SK-N-MC (cell line): ENCODE measurements around the gene ITGAD.

Experiments
- DNase-seq: peaks from one replicate; pipeline ENCODE4 v3.0.0-alpha.2; 2011; ENCODE audit warnings: low read depth, low spot score
- H3K27ac ChIP-seq: fragments of 200-600 bp; sonication (generic); 2 replicates; pipeline ENCODE4 v1.5.1; 2016; ENCODE audit warnings: mixed run types
- H3K36me3 ChIP-seq: fragments of 200-600 bp; sonication (generic); 2 replicates; pipeline ENCODE4 v1.6.1; 2017; ENCODE audit warnings: antibody characterized with exemption, low read length, mixed read lengths; ENCODE audit not compliant: insufficient read depth
- H3K4me3 ChIP-seq: fragments of 200-600 bp; sonication (generic); 2 replicates; pipeline ENCODE4 v1.5.1; 2016
- H3K9ac ChIP-seq: fragments of 200-600 bp; sonication (generic); 2 replicates; pipeline ENCODE4 v1.8.0; 2017; ENCODE audit warnings: mixed run types, mixed read lengths; ENCODE audit not compliant: insufficient read length
- H3K9me3 ChIP-seq: fragments of 200-600 bp; sonication (generic); 2 replicates; pipeline ENCODE4 v1.6.1; 2017; ENCODE audit warnings: low read depth, mild to moderate bottlenecking, antibody characterized with exemption, low read length, moderate library complexity, mixed read lengths
- EZH2 ChIP-seq: fragments of 200-600 bp; sonication (generic); IDR thresholded peaks from one replicate; pipeline ENCODE4 v1.6.1; 2017; ENCODE audit warnings: antibody characterized with exemption
- FOXP2 ChIP-seq: optimal IDR thresholded peaks from 2 replicates; pipeline ENCODE3; 2011; ENCODE audit warnings: mild to moderate bottlenecking, moderate library complexity; ENCODE audit not compliant: insufficient read depth; ENCODE audit errors: extremely low read length, control extremely low read depth
- POLR2AphosphoS5 ChIP-seq: IDR thresholded peaks from 2 replicates; pipeline ENCODE4 v1.6.1; 2012; ENCODE audit warnings: mild to moderate bottlenecking, low read depth, low read length, borderline replicate concordance

The ITGAD gene

DNA sequence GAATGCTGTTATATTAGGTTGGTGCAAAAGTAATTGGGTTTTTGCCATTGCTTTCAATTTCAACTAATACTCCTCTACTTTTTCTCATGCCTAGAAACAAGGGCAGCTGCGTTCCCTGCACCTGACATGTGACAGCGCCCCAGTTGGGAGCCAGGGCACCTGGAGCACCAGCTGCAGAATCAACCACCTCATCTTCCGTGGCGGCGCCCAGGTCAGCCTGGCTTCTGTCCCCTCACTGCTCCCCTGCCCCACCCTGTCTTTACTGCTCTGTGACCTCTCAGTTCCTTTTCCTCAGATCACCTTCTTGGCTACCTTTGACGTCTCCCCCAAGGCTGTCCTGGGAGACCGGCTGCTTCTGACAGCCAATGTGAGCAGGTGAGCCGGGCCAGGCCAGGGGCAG, 16.4 kb upstream of the ITGAD start:
- DNase-seq: no peak
- Histone ChIP-seq H3K27ac (no peak overlapping the region), H3K9ac (no peak overlapping the region), H3K36me3 (no peaks in the 10 kb centered on the region), H3K4me3 (no peak overlapping the region), H3K9me3 (no peaks in the 10 kb centered on the region)
- no peak for TF ChIP-seq FOXP2
- TF ChIP-seq EZH2: no peak
- TF ChIP-seq POLR2AphosphoS5: no peak

DNA sequence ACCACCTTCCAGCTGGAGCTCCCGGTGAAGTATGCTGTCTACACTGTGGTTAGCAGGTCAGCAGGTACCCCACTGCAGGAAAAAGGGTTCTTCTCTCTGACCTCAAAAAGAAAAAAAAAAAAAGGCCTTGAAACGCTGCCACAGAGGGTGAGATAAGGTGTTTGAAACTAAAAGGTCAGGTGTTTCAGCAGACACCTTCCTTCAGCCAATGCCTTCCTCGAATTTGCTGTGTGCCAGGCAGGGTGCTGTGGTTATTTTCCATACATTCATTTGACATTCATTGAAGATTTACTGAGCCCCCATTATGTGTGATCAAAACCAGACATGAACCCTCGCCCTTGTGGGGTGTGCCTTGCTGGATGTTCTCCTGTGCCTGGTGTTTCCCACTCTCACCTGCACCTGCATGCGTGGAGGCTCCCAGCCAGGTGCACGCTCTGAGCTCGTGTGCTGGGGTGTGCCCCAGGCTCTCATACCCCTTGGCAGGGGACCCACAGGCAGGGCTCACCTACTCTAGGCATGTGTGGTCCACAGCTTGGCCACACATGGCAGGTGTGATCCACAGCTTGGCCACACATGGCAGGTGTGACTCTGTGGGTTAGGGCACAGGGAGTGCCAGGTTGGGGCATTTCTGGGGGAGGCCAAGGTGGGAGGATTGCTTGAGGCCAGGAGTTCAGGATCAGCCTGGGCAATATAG, 15.8 kb upstream of the ITGAD start:
- TF ChIP-seq POLR2AphosphoS5 (no peak), FOXP2 (no peak), EZH2 (no peak)
- Histone ChIP-seq H3K9ac (no peak overlapping the region), H3K36me3 (no peaks in the 10 kb centered on the region), H3K4me3 (no peak overlapping the region), H3K27ac (no peak overlapping the region), H3K9me3 (no peaks in the 10 kb centered on the region)
- no peak for DNase-seq

DNA sequence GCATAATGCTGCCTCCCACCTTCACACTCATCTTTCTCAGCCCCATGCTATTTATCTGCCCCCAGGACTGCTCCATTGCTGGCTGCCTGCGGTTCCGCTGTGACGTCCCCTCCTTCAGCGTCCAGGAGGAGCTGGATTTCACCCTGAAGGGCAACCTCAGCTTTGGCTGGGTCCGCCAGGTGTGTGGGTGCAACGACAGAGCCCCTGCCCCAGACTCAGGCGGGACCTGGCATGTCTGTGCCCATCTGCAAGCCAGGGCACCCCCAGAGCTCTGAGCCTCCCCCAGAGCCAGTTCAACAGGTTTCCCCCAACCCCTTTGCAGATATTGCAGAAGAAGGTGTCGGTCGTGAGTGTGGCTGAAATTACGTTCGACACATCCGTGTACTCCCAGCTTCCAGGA, 12.9 kb upstream of the ITGAD start:
- no peak overlapping the region for H3K9ac ChIP-seq

DNA sequence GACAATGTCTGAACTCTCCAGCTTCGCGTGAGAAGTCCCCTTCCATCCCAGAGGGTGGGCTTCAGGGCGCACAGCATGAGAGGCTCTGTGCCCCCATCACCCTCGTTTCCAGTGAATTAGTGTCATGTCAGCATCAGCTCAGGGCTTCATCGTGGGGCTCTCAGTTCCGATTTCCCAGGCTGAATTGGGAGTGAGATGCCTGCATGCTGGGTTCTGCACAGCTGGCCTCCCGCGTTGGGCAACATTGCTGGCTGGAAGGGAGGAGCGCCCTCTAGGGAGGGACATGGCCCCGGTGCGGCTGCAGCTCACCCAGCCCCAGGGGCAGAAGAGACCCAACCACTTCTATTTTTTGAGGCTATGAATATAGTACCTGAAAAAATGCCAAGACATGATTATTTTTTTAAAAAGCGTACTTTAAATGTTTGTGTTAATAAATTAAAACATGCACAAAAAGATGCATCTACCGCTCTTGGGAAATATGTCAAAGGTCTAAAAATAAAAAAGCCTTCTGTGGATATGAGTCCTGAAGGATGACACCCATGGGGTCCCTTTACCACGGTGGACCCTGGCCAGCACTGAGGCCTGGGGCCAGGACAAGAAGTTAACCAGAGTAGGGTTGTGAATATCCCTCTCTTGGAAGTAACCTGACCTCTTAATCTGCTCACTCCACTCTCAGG, 10.5 kb upstream of the ITGAD start:
- peak; percentile 14 for DNase-seq
- TF ChIP-seq FOXP2: no peak
- no peak for TF ChIP-seq POLR2AphosphoS5
- no peak for TF ChIP-seq EZH2
- Histone ChIP-seq H3K9me3 (no peaks in the 10 kb centered on the region), H3K4me3 (no peak overlapping the region), H3K9ac (no peak overlapping the region), H3K36me3 (no peaks in the 10 kb centered on the region), H3K27ac (no peak overlapping the region)

More for the DNA sequence above, 12.9 kb upstream of the ITGAD start:
- Histone ChIP-seq H3K36me3 (no peaks in the 10 kb centered on the region), H3K9me3 (no peaks in the 10 kb centered on the region), H3K4me3 (no peak overlapping the region), H3K27ac (no peak overlapping the region)
- TF ChIP-seq EZH2 (no peak), POLR2AphosphoS5 (no peak), FOXP2 (no peak)
- no peak for DNase-seq

DNA sequence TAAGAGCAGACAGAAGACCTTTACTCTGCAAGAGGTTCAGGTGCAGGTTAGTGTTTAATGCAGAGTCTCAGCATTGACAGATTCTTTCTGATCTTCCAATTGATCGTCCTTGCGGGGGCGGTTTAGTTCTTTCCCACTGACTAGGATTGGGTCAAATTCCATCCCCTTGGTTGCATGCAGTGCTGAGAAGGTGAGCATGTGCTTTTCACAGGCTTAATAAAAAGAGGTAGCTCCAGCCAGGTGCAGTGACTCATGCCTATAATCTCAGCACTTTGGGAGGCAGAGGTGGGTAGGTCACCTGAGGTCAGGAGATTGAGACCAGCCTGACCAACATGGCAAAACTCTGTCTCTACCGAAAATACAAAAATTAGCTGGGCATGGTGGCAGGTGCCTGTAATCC, 7.5 kb upstream of the ITGAD start:
- H3K27ac ChIP-seq: no peak overlapping the region
- H3K9me3 ChIP-seq: no peaks in the 10 kb centered on the region

DNA sequence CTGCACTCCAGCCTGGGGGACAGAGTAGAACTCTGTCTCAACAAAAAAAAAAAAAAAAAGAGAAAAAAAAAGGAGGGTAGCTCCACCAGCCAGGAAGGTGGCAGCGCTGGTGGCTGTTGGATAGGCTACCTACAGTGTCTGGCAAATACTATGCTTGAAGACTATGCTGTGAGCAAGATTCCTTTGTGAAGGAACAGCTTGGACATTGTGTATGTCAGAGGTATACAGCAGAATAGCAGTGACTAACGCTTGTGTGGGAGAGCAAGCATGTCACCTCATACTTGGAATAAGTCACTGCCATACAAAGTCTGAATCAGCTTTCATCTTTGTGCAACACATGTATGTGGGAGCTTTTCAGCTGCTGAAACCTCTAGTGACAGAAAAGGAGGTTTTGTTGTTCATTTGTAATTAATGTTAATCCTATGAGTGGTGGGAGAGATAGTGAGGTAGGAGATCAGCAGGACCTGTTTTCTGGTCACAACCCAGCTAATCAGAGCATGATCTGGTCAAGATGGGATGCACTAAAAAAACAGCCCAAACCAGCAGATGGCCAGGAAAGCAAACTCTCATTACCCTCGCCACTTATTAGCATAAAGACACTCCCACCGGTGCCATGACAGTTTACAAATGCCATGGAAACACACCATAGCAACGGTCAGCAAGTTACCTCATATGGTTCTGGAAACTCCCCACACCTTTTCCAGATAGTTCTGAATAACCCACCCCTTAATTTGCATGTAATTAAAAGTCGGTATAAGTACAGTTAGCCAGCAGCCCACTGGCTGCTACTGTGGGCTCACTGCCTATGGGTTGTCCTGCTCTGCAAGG, 6.8 kb upstream of the ITGAD start:
- H3K27ac ChIP-seq: no peak overlapping the region
- TF ChIP-seq EZH2 (no peak), FOXP2 (no peak), POLR2AphosphoS5 (no peak)
- no peaks in the 10 kb centered on the region for H3K9me3 ChIP-seq
- H3K9ac ChIP-seq: no peak overlapping the region
- no peak overlapping the region for H3K4me3 ChIP-seq
- no peaks in the 10 kb centered on the region for H3K36me3 ChIP-seq
- DNase-seq: no peak

More for the DNA sequence above, 7.5 kb upstream of the ITGAD start:
- no peak overlapping the region for H3K4me3 ChIP-seq
- TF ChIP-seq EZH2 (no peak), POLR2AphosphoS5 (no peak), FOXP2 (no peak)
- no peak overlapping the region for H3K9ac ChIP-seq
- DNase-seq: no peak
- H3K36me3 ChIP-seq: no peaks in the 10 kb centered on the region

DNA sequence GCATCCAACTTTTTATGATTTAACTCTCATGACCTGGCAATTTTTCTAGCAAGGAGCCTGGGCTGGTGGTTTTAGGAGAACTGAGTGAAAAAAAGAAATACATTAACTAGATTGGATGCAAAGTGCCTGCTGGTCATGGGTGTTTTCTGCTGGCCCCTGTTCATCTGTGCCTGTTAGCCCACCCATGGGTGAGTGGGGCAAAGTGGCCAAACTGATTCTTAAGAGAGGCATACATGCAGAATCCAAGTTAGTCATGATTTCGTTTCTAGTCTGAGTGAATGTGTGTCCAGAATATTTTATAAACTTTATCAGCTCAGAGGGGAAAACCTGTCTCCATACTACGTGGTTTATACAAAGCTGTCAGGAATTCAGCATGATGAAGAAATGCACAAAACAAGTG, 4.6 kb upstream of the ITGAD start:
- no peaks in the 10 kb centered on the region for H3K36me3 ChIP-seq
- DNase-seq: no peak

DNA sequence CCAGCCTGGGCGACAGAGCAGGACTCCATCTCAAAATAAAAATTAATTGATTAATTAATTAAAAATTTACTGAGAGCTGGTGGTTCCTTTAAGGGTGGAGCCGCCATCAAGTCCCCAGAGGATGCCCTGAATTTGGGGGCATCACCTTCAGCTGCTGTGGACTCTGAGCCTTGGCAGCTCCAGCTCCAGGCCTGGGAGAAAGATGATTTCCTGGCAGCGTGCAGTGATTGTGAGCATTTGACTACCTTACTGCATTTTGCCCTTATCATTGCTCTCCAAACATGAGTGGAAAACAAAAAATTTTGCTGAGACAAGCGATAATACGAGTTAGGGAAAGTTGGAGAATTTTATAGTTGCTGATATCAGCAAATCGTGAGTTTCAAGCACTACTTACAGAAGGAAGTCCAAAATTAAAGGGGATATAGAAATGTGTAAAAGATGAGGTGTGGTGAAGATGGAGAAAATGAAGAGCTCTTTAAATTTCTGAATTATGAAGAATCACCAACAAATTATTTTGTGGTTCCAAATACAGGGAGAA, 2.6 kb upstream of the ITGAD start:
- no peak for TF ChIP-seq EZH2
- TF ChIP-seq POLR2AphosphoS5: no peak
- TF ChIP-seq FOXP2: no peak
- H3K27ac ChIP-seq: peak overlapping the region; percentile 86
- H3K9me3 ChIP-seq: no peaks in the 10 kb centered on the region
- peak overlapping the region; percentile 65 for H3K4me3 ChIP-seq
- peak; percentile 57 for DNase-seq
- H3K9ac ChIP-seq: peak overlapping the region; percentile 25
- H3K36me3 ChIP-seq: no peaks in the 10 kb centered on the region

More for the DNA sequence above, 4.6 kb upstream of the ITGAD start:
- Histone ChIP-seq H3K9me3 (no peaks in the 10 kb centered on the region), H3K4me3 (no peak overlapping the region), H3K9ac (no peak overlapping the region), H3K27ac (no peak overlapping the region)
- TF ChIP-seq FOXP2: no peak
- no peak for TF ChIP-seq EZH2
- TF ChIP-seq POLR2AphosphoS5: no peak
